ENCODE data around the gene NEURL1B.
"Not testable (repeated sequence)": the region's sequence is repeated elsewhere in the genome, so short reads cannot be mapped to it uniquely, and the experiment has no call there.

NEURL1B gene

GRCh38 chr5:172699423-172699822, 58.4 kb downstream of the NEURL1B start:
- no peak for DNase-seq

- DNase-seq, result no peak
These were observed 58.9 kb downstream of the NEURL1B start for GRCh38 chr5:172699999-172700364.

- DNase-seq, result peak; percentile 51 to 81
These were observed 59.6 kb downstream of the NEURL1B start for GRCh38 chr5:172700365-172701290.

DNA sequence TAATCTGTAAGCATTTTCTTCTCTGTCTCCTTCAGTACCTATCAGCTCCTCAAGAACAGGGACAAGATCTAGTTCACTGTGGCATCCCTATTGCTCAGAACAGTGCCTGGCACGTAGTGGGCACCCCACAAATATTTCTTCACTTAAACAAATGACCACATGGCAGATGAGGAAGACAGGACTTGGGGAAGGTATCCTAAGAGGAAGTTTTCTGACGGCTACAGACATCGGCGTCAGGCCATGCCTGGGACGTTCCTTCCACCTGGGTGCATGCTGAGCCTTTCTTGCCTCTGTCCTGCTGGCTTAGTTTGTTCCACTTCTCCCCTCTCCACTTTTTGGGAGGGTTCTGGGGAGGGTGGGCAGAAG, 60.2 kb downstream of the NEURL1B start:
- no peak for DNase-seq

- no peak for DNase-seq
These were observed 62.9 kb downstream of the NEURL1B start for GRCh38 chr5:172703952-172704351.

- no peak for DNase-seq
These were observed 64.6 kb downstream of the NEURL1B start for GRCh38 chr5:172705576-172706084.

DNA sequence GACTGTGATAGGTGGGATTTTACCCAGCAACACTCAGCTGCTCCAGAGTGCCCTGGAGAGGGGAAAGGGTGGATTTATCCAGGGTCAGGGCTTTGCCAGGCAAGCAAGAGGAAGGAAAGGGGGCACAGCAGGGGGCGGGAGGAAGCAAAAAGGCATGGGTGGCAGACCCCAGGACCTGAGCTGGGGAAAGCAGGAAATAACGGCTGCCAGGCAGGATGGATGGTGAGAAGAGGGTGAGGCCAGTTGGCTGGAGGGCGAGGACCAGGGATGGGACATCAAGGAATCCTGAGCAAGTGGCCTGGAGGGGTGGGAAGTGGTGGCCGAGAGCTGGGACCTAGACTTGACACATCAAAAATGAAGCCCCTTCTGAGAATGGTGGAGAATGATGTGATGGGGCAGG, 65.7 kb downstream of the NEURL1B start:
- DNase-seq, result no peak

GRCh38 chr5:172707285-172708182, 66.5 kb downstream of the NEURL1B start:
- peak; percentile 70 to 79 for DNase-seq

DNA sequence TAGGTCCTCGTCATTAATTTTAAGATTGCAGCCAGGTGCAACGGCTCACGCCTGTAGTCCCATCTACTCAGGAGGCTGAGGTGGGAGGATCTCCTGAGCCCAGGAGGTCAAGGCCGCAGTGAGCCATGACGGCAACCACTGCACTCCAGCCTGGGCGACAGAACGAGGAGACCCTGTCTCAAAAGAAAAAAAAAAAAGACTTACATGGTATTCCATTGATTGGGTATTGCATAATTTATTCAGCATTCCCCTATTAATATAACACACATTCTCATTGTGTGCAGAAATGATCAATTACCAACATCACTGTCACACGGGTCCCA, 67.1 kb downstream of the NEURL1B start:
- no peak for DNase-seq

DNA sequence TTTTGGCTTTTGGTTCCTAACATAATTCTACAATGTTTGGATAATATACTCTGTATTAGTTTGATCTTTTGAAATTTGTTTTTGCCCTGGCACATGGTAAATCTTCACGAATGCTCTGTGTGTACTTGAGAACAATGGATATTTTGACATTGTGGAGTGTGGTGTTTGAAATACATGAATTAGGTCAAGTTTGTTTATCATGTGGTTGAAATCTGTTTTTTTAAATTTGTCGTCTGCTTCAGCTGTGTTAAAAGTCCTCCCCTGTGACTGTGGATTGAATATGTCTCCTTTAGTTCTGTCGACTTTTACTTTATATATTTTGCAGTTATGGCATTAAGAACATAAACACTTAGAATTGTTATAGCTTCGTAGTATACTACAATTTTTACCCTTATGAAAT, 69.6 kb downstream of the NEURL1B start:
- DNase-seq, result no peak

- not testable (repeated sequence) for DNase-seq
These were observed 70.3 kb downstream of the NEURL1B start for GRCh38 chr5:172711321-172711861.

GRCh38 chr5:172712610-172713009, 71.5 kb downstream of the NEURL1B start:
- DNase-seq, result no peak

DNA sequence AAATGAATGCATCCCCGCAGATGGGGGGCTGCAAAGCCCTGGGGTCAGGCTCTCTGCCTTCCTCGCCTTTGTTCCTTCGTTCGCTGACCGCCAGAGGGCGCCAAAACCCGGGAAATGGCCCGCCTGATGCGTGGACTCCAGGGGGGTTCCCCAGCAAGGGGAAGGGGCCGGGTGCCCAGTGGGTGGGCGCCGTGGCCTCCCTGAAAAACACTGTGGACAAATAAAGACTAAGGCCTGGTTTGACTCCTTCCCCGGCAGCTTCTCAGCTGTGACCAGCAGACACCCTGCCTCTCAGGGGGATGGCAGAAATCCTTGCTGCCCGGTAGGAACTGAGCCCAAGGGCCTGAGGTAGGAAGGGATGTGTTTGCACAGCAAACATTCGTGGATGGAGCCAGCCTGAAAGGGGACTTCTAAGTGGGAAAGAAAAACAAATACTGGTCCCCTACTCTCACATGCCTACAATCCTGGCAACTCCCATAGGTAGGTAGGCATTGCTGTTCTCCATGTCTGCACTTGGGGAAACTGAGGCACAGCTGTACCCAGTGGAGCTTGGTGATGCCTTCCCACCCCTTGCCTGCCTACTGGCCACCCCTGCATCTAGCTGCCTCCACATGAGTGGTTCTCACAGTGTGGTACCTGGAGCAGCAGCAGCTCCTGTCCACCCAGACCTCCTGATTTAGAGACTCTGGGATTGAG, 72.2 kb downstream of the NEURL1B start:
- DNase-seq, result peak in 1 of 2 experiments; percentile 48

DNA sequence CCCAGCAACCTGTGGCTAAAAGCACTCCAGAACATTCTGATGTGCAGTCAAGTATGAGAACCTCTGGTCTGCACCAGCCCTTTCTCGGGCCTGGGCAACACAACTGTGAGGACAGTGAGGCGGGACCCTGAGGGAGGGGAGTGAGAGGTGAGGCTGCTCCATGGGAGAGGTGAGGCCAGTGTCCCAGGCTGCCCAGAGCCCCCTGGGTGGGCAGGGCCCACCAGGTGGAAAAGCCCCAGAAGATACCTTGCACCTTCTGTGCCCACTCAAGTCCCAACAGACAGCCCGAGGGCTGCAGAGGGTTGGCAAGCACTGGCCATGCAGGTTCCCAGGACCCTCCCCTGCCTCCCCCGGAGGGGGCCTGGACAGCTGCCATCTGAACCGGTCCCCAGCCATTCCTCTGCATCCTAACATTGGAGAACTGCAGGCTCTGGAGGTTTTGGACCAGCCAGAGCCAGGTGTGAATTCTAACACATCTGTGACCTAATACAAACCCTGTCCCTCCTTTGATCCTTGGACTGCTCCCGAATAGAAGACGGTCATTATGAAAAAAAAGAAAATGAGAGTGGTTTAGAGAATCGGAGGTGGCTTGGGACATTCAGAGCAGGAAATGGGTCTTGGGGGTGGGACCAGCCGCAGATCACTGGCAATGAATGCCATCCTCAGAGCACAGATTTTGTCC, 72.9 kb downstream of the NEURL1B start:
- DNase-seq, result peak in 1 of 2 experiments; percentile 22

DNA sequence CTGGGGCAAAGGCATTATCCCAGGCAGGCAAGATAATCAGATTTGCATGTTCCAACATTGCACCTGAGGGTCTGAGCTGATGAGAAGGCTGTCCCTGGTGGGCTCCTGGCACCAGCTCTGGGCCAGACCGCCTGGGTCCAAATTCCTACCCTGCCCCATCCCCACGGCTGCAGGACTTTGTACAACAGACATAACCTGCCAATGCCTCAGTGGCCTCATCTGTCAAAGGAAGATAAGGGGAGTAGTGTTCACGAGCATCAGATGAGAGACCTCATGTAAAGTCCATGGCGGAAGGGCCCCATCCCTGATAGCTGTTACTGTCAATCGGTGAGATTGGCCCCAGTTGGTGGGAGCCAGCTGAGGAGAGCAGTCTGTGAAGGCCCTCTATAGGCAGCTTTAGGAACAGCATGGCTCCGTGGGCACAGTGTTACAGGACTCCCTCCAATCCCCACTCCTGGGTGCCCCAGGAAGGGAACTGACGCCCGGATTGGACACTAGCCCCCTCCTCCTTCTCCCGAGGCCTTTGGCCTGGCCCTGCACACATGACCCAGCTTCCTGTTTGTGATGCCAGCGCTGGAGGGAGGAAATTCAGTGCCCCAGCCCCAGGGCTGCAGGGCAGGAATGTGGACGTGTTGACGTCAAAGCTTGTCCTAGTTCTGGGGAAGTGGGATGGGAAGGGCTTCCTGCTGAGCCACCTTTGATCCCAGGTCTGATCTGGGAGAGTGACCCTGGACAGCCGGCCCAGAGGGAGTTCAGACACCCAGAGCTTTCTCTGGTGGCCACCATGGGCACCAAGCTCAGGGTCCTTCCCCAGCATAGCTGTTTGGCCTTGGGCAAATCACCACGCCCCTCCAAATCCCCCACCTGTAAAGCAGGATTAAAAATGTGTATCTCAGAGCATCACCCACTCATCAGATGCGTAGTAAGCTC, 73.7 kb downstream of the NEURL1B start:
- peak; percentile 56 to 75 for DNase-seq

DNA sequence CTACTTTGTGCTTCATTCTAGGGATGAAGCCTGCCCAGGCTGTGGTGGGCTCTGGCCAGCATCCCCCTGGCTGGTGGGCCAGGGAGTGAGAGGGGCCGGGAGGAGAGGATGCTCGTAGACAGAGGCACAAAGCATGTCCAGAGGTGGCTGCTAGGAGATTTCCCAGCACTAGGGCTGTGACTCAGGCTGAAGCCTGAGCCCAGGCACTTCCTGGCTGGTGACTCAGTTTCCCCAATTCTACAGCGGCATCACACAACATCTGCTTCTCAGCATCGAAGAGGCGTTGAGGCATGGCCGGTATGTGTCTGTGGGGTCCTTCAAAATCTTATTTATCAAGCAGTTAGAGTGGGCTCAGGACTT, 74.3 kb downstream of the NEURL1B start:
- no peak for DNase-seq

DNA sequence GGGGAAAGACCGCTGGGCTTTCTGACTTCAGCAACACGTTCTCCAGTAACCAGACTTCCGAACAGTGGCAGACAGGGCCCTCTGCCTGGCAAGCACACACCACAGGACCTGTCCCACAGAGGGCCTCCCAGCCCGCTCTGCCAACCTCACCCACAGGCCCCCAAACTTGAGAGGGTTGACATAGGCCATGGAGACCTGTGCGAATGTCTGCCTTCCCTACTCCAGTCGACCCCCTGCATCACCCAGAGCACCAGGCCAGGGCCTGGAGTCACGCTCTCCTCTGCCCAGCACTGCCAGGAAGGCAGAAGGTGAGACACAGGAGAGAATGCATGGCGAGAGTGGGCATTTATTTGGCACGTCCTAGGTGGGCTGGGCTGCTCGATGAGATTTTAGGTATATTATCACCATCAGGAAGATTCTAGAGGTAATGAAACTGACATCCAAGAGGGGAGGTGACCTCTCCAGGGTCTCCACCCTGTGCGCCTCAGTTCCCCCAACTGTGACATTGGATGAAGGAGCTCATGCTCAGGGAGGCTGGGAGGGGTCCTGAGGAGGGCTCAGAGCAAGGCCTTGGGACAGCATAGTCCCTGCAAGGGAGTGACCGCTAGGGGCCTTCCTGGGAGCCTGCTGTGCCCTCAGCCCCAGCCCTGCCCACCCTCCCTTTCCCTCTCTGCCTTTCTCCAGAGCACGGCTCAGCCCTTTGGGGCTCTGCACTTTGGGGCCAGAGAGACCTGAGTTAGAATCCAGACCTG, 75.0 kb downstream of the NEURL1B start:
- peak in 1 of 2 experiments; percentile 33 for DNase-seq

- peak; percentile 52 to 75 for DNase-seq
These were observed 75.8 kb downstream of the NEURL1B start for GRCh38 chr5:172716796-172717313.

DNA sequence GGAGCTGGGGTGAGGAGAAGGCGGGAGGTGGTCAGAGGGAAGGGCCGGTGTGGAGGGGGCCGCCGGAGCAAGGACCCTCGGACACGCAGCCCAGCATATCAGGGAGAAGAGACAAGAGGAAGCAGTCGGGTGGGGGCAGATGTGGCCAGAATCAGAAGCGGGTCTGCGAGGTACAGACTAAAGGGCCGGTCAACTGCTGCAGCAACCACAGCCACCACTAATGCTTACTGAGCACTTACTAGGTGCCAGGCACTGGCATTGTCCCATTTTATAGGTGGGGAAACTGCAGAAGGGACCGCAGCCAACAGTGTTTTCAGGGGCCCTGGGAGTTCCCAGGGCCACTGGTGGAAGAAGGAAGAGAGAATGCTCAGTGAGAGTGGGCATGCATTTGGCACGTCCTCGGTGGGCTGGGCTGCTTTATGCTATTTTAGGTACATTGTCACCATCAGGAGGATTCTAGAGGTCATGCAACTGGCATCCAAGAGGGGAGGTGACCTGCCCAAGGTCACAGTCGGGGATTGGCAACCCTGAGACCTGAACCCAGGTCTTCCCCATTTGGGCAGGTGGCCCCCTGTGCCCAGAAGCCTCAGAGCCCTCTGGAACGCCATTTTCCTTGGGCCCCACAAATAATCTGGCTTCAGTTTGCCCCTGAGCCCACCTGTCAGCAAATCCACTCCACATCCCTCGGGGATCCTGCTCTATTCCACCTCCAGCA, 76.6 kb downstream of the NEURL1B start:
- no peak for DNase-seq
